Measurements from ENCODE around the gene SNAP47. TPM values are rescaled to one million over a fixed set of nuclear protein-coding genes. Genes with fewer than 3 reads are reported as not detected.
A peak's percentile ranks its signal among the peaks of the same experiment; 100 is the strongest.

SNAP47 gene
- total and polyA plus RNA-seq, 2 experiments from 2014 or later = 29.3 to 40.1 TPM

GRCh38 chr1:227756172-227756959 is 21.1 kb downstream of the SNAP47 start:
- in situ Hi-C loops (cut with MboI) = no loop called here
- H3K9ac ChIP-seq = no peak overlapping the region
- H3K79me2 ChIP-seq (ENCODE audit: insufficient read depth) = peaks cover 53% of the 10 kb centered on the region
- no peaks in the 10 kb centered on the region for H3K27me3 ChIP-seq (replicated peaks; ENCODE audit: insufficient read depth)
- no peak for TF ChIP-seq EZH2phosphoT487 (IDR thresholded peaks at IDR 0.05; ENCODE audit: insufficient read depth, low read depth)
- no peak for TF ChIP-seq EZH2 (IDR thresholded peaks at IDR 0.05; ENCODE audit: insufficient read depth, poor library complexity, severe bottlenecking)
- H3K4me1 ChIP-seq (ENCODE audit: insufficient read depth) = peaks cover 30% of the 10 kb centered on the region
- H3F3A ChIP-seq (ENCODE audit: insufficient read depth) = peaks cover 40% of the 10 kb centered on the region
- no peak overlapping the region for H3K4me2 ChIP-seq (ENCODE audit: unreplicated experiment)
- DNase-seq = no peak
- H3K4me3 ChIP-seq = no peak overlapping the region
- WGBS, 2 experiments (ENCODE audit: low coverage in 1 of 2, low lambda C conversion rate in 2 of 2, missing lambda C conversion rate in 2 of 2) = 94 to 96% methylated on average over 13 of the region's 13 CpGs
- no peak overlapping the region for H3K27ac ChIP-seq
- H3K36me3 ChIP-seq (ENCODE audit: low read depth) = peaks cover 10% of the 10 kb centered on the region; the same call in 1 of the 2 replicates
- no peaks in the 10 kb centered on the region for H3K9me3 ChIP-seq (ENCODE audit: low read depth)
- H3K9me2 ChIP-seq (ENCODE audit: insufficient read depth) = no peaks in the 10 kb centered on the region
- no peak overlapping the region for H2AFZ ChIP-seq
- peaks cover 20% of the 10 kb centered on the region; the same call in 1 of the 2 replicates for H4K20me1 ChIP-seq (ENCODE audit: insufficient read depth)

- Histone ChIP-seq H3K9me3 (ENCODE audit: low read depth) (no peaks in the 10 kb centered on the region), H3F3A (ENCODE audit: insufficient read depth) (peaks cover 45% of the 10 kb centered on the region), H3K9ac (no peak overlapping the region), H3K4me3 (no peak overlapping the region), H3K27ac (no peak overlapping the region), H3K79me2 (ENCODE audit: insufficient read depth) (peaks cover 51% of the 10 kb centered on the region), H3K4me1 (ENCODE audit: insufficient read depth) (peaks cover 37% of the 10 kb centered on the region), H3K27me3 (replicated peaks; ENCODE audit: insufficient read depth) (no peaks in the 10 kb centered on the region), H4K20me1 (ENCODE audit: insufficient read depth) (peaks cover 18% of the 10 kb centered on the region; the same call in 1 of the 2 replicates), H3K4me2 (ENCODE audit: unreplicated experiment) (no peak overlapping the region), H3K9me2 (ENCODE audit: insufficient read depth) (no peaks in the 10 kb centered on the region), H3K36me3 (ENCODE audit: low read depth) (peaks cover 10% of the 10 kb centered on the region; the same call in 1 of the 2 replicates), H2AFZ (no peak overlapping the region)
- in situ Hi-C loops (cut with MboI) = no loop called here
- no peak for DNase-seq
- TF ChIP-seq EZH2 (IDR thresholded peaks at IDR 0.05; ENCODE audit: insufficient read depth, poor library complexity, severe bottlenecking) (no peak), EZH2phosphoT487 (IDR thresholded peaks at IDR 0.05; ENCODE audit: insufficient read depth, low read depth) (no peak)
- WGBS, 2 experiments (ENCODE audit: low coverage in 1 of 2, low lambda C conversion rate in 2 of 2, missing lambda C conversion rate in 2 of 2) = 88 to 97% methylated on average over 2 of the region's 2 CpGs
Observed at GRCh38 chr1:227757781-227758180, 22.5 kb downstream of the SNAP47 start.

DNA sequence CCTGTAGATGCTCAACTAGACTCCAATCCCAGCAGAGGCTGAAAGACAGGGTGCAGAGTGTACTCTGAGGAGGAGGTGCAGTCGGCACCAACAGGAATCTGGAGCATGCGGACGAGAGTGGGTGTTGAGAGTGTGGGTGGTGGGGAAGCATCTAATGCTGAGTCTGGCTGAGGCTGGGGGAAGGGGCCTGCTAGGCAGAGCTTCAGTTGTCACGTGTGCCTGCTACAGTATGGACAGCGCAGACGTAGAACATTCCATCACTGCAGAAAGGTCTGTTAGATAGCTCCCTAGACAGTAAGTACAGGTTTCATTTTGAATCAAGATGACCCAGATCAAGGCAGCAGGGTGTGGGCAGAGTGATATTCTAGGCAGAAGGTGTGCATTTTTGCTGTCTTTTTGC is 23.1 kb downstream of the SNAP47 start:
- no peak overlapping the region for H3K4me2 ChIP-seq (ENCODE audit: unreplicated experiment)
- no peak overlapping the region for H3K9ac ChIP-seq
- 95 to 97% methylated on average over 6 of the region's 6 CpGs for WGBS, 2 experiments (ENCODE audit: low coverage in 1 of 2, low lambda C conversion rate in 2 of 2, missing lambda C conversion rate in 2 of 2)
- H3K4me3 ChIP-seq = no peak overlapping the region
- no peak overlapping the region for H3K27ac ChIP-seq
- H3K36me3 ChIP-seq (ENCODE audit: low read depth) = peaks cover 10% of the 10 kb centered on the region; the same call in 1 of the 2 replicates
- H3K79me2 ChIP-seq (ENCODE audit: insufficient read depth) = peaks cover 45% of the 10 kb centered on the region
- DNase-seq = no peak
- 0 out of 2 replicates have a peak, but pooled peaks cover 13% of the 10 kb centered on the region for H4K20me1 ChIP-seq (ENCODE audit: insufficient read depth)
- no peak for TF ChIP-seq EZH2phosphoT487 (IDR thresholded peaks at IDR 0.05; ENCODE audit: insufficient read depth, low read depth)
- TF ChIP-seq EZH2 (IDR thresholded peaks at IDR 0.05; ENCODE audit: insufficient read depth, poor library complexity, severe bottlenecking) = no peak
- in situ Hi-C loops (cut with MboI) = no loop called here
- H3K9me3 ChIP-seq (ENCODE audit: low read depth) = no peaks in the 10 kb centered on the region
- peaks cover 43% of the 10 kb centered on the region for H3F3A ChIP-seq (ENCODE audit: insufficient read depth)
- no peaks in the 10 kb centered on the region for H3K9me2 ChIP-seq (ENCODE audit: insufficient read depth)
- peaks cover 41% of the 10 kb centered on the region for H3K4me1 ChIP-seq (ENCODE audit: insufficient read depth)
- H2AFZ ChIP-seq = no peak overlapping the region
- H3K27me3 ChIP-seq (replicated peaks; ENCODE audit: insufficient read depth) = no peaks in the 10 kb centered on the region

- TF ChIP-seq EZH2phosphoT487 (IDR thresholded peaks at IDR 0.05; ENCODE audit: insufficient read depth, low read depth) (no peak), EZH2 (IDR thresholded peaks at IDR 0.05; ENCODE audit: insufficient read depth, poor library complexity, severe bottlenecking) (no peak)
- H3F3A ChIP-seq (ENCODE audit: insufficient read depth) = peaks cover 32% of the 10 kb centered on the region
- H3K4me1 ChIP-seq (ENCODE audit: insufficient read depth) = peaks cover 37% of the 10 kb centered on the region
- 32 to 40% methylated on average over 15 of the region's 15 CpGs for WGBS, 2 experiments (ENCODE audit: low coverage in 1 of 2, low lambda C conversion rate in 2 of 2, missing lambda C conversion rate in 2 of 2)
- H3K4me2 ChIP-seq (ENCODE audit: unreplicated experiment) = peak overlapping the region; percentile 36
- in situ Hi-C loops (cut with MboI) = loop anchor here (10.0 kb wide), 1 partner anchor 195 kb away; no protein-coding TSS in a partner anchor
- H3K9me2 ChIP-seq (ENCODE audit: insufficient read depth) = no peaks in the 10 kb centered on the region
- H3K9ac ChIP-seq = peak overlapping the region; percentile 3; the same call in 1 of the 2 replicates
- H2AFZ ChIP-seq = no peak overlapping the region
- peaks cover 44% of the 10 kb centered on the region for H3K79me2 ChIP-seq (ENCODE audit: insufficient read depth)
- peaks cover 10% of the 10 kb centered on the region; the same call in 1 of the 2 replicates for H3K36me3 ChIP-seq (ENCODE audit: low read depth)
- H3K27ac ChIP-seq = peak overlapping the region; percentile 68
- 0 out of 2 replicates have a peak, but pooled peaks cover 13% of the 10 kb centered on the region for H4K20me1 ChIP-seq (ENCODE audit: insufficient read depth)
- no peaks in the 10 kb centered on the region for H3K27me3 ChIP-seq (replicated peaks; ENCODE audit: insufficient read depth)
- H3K9me3 ChIP-seq (ENCODE audit: low read depth) = no peaks in the 10 kb centered on the region
- peak; percentile 97 for DNase-seq
- no peak overlapping the region for H3K4me3 ChIP-seq
Observed at GRCh38 chr1:227759341-227760300, 24.4 kb downstream of the SNAP47 start.

Data from GM23248 (cell line).